ENCODE measurements around the gene LFNG.

DNA sequence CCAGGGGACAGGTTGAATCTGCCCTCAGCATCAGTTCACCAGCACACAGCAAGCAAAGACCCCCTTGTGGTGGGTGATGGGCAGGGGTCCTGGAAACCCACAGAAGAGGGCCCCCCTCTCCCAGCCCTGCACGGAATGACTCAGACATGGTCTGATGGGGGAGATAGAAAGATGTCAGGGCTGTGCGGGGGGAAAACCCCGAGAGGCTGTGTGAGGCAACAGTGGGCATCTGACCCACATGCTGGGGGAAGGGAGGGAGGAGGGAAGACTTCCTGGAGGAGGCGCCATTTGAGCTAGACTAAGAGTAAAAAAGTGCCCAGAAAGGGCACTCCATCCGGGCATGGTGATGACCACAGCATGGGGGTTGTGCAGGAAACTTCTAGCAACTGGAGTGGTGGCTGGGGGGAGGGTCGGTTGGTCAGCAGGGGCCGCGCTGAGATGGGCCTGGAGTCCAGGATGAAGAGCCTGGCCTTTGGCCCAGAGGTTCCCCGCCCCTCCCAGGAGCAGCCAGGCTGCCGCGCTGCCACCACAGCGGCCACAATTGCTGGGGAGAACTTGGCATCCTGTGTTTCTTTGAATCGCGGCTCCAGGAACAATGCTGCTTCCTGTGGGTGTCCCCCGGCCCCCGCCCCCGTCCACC is 2.5 kb downstream of the LFNG start:
- TF ChIP-seq EZH2 (IDR thresholded peaks at IDR 0.05) = no peak
- TF ChIP-seq, protein P1, sequence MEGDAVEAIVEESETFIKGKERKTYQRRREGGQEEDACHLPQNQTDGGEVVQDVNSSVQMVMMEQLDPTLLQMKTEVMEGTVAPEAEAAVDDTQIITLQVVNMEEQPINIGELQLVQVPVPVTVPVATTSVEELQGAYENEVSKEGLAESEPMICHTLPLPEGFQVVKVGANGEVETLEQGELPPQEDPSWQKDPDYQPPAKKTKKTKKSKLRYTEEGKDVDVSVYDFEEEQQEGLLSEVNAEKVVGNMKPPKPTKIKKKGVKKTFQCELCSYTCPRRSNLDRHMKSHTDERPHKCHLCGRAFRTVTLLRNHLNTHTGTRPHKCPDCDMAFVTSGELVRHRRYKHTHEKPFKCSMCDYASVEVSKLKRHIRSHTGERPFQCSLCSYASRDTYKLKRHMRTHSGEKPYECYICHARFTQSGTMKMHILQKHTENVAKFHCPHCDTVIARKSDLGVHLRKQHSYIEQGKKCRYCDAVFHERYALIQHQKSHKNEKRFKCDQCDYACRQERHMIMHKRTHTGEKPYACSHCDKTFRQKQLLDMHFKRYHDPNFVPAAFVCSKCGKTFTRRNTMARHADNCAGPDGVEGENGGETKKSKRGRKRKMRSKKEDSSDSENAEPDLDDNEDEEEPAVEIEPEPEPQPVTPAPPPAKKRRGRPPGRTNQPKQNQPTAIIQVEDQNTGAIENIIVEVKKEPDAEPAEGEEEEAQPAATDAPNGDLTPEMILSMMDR (IDR thresholded peaks at IDR 0.05) = peak; percentile 17
- TF ChIP-seq EZH2phosphoT487 (IDR thresholded peaks at IDR 0.05) = no peak

All from neural progenitor cell (in vitro differentiated cells).